ENCODE measurements around the gene UNC5A. TPM values are rescaled to one million over a fixed set of nuclear protein-coding genes. Genes with fewer than 3 reads are reported as not detected.

UNC5A gene
- total and polyA plus RNA-seq, 11 donors = 0.09 to 0.43 (median 0.20) TPM; not detected in 7

- peaks cover 55 to 91% (median 69%) of the 10 kb centered on the region in 9 donors for H3K27me3 ChIP-seq
- intact Hi-C loops (cut with DNase I) = loop anchor here in 1 of 10 donors (10.0 kb wide), 1 partner anchor 149 kb away; no protein-coding TSS in a partner anchor
- 72 to 78% (median 74%) methylated on average over 6 of the region's 6 CpGs for WGBS, 4 donors
- no peak for DNase-seq
- H3K36me3 ChIP-seq = no peaks in the 10 kb centered on the region
- no peak for ATAC-seq
- no peak overlapping the region for H3K4me3 ChIP-seq
- TF ChIP-seq POLR2A (IDR thresholded peaks at IDR 0.05) (no peak), CTCF (IDR thresholded peaks at IDR 0.05) (no peak)
- H3K27ac ChIP-seq = no peak overlapping the region
- peaks cover 0 to 36% (median 14%) of the 10 kb centered on the region in 12 donors for H3K4me1 ChIP-seq
- H3K9me3 ChIP-seq = no peaks in the 10 kb centered on the region
These were observed 3.9 kb downstream of the UNC5A start for GRCh38 chr5:176814313-176814685.

GRCh38 chr5:176814836-176815438 is 4.6 kb downstream of the UNC5A start:
- ATAC-seq (no peak), DNase-seq (no peak)
- 49 to 73% (median 64%) methylated on average over 9 to 10 of the region's 10 CpGs for WGBS, 4 donors
- Histone ChIP-seq H3K9me3 (no peaks in the 10 kb centered on the region), H3K36me3 (no peaks in the 10 kb centered on the region), H3K4me1 (peaks cover 0 to 30% (median 10%) of the 10 kb centered on the region in 12 donors), H3K27me3 (peaks cover 50 to 89% (median 67%) of the 10 kb centered on the region in 9 donors), H3K4me3 (no peak overlapping the region), H3K27ac (no peak overlapping the region)
- intact Hi-C loops (cut with DNase I) = loop anchor here in 3 of 10 donors (5.0 to 10.0 kb wide), 3 partner anchors 142 to 150 kb away; no protein-coding TSS in a partner anchor
- no peak for TF ChIP-seq POLR2A (IDR thresholded peaks at IDR 0.05)
- TF ChIP-seq CTCF (IDR thresholded peaks at IDR 0.05) = no peak

GRCh38 chr5:176816043-176816745 is 5.8 kb downstream of the UNC5A start:
- TF ChIP-seq POLR2A (IDR thresholded peaks at IDR 0.05) = no peak
- no peak for TF ChIP-seq CTCF (IDR thresholded peaks at IDR 0.05)
- no peak for ATAC-seq
- WGBS, 4 donors = 56 to 86% (median 73%) methylated on average over 3 to 5 of the region's 5 CpGs
- Histone ChIP-seq H3K4me3 (no peak overlapping the region), H3K36me3 (no peaks in the 10 kb centered on the region), H3K27me3 (peaks cover 42 to 88% (median 59%) of the 10 kb centered on the region in 9 donors), H3K9me3 (no peaks in the 10 kb centered on the region), H3K4me1 (peaks cover 0 to 19% (median 4%) of the 10 kb centered on the region in 12 donors), H3K27ac (no peak overlapping the region)
- intact Hi-C loops (cut with DNase I) = loop anchor here in 3 of 10 donors (5.0 to 10.0 kb wide), 3 partner anchors 141 to 151 kb away; no protein-coding TSS in a partner anchor
- no peak for DNase-seq

- 29 to 71% (median 35%) methylated on average over 3 to 9 of the region's 9 CpGs for WGBS, 4 donors
- Histone ChIP-seq H3K9me3 (no peaks in the 10 kb centered on the region), H3K27me3 (peaks cover 35 to 84% (median 53%) of the 10 kb centered on the region in 9 donors), H3K4me1 (peaks cover 0 to 15% (median 3%) of the 10 kb centered on the region in 12 donors), H3K36me3 (no peaks in the 10 kb centered on the region), H3K27ac (no peak overlapping the region), H3K4me3 (peak overlapping the region in 1 of 12 donors; percentile 49)
- no peak for DNase-seq
- no peak for TF ChIP-seq POLR2A (IDR thresholded peaks at IDR 0.05)
- no peak for TF ChIP-seq CTCF (IDR thresholded peaks at IDR 0.05)
- no peak for ATAC-seq
- intact Hi-C loops (cut with DNase I) = loop anchor here in 3 of 10 donors (5.0 to 10.0 kb wide), 3 partner anchors 140 to 152 kb away; no protein-coding TSS in a partner anchor
These were observed 6.5 kb downstream of the UNC5A start for GRCh38 chr5:176816791-176817347.

All from heart left ventricle (tissue), 16 donors.